ENCODE measurements around the gene PMS1. TPM values are rescaled to one million over a fixed set of nuclear protein-coding genes. Genes with fewer than 3 reads are reported as not detected.
"Not testable (repeated sequence)": the region's sequence is repeated elsewhere in the genome, so short reads cannot be mapped to it uniquely, and the experiment has no call there.

The PMS1 gene
- 27.5 TPM for total RNA-seq

GRCh38 chr2:189783927-189784867 is at the start of gene PMS1, which contains the start of gene ORMDL1:
PMS1 (plus strand) TSS chr2:189784450; CDS start chr2:189791810, 7,360 bp downstream.
ORMDL1 (minus strand) TSS chr2:189784339; CDS start chr2:189782595, 1,744 bp downstream.
- DNase-seq = peak; percentile 96

DNA sequence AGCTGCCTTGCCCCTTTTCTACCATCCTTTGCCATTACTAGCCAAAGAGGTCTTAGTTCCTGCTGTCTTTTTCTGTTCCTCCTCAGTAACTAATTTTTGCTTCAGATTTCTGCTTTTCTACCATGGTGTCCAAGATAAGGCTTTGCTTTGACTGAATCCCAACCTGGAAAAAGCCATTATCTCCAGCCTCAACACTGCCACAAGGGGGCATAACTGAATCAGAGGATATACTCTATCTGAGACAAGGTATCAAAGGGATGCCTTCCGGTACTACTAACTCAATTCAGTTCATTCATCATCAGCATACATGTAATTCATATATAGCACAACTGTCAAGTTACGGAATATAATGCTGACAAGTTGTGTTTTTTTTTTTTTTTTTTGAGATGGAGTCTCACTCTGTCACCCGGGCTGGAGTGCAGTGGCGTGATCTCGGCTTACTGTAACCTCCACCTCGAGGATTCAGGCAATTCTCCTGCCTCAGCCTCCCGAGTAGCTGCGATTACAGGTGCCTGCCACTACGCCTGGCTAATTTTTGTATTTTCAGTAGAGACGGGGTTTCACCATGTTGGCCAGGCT is 33.1 kb upstream of the PMS1 start:
- DNase-seq = no peak

DNA sequence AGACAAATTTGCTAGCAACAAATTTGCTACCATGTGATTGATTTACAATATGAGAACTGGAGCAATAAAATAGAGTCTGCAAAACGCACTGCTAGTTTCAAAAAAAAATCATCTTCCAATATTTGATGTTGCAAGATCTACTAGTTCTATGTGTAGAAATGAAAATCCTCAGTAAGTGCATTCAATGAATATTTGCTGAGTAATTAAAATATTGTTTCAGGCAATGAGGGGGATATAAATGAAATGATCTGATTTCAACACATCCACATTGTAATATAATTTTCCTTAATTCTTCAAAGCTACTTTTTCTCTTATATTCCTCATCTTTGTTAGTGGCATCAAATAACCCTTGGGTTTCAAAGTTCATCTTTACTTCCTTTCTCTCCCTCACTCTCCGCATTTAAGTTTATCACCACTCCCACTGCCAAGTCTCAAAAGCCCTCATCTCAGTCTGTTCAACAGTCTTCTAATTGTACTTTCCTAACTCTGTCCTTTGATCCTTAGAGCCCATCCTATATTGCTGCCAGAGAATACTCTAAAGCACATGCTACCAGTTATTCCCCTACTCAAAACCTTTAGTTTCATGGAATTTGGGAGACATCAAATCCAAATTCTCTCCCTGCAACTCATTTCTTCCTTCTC is 27.8 kb upstream of the PMS1 start:
- DNase-seq = no peak

DNA sequence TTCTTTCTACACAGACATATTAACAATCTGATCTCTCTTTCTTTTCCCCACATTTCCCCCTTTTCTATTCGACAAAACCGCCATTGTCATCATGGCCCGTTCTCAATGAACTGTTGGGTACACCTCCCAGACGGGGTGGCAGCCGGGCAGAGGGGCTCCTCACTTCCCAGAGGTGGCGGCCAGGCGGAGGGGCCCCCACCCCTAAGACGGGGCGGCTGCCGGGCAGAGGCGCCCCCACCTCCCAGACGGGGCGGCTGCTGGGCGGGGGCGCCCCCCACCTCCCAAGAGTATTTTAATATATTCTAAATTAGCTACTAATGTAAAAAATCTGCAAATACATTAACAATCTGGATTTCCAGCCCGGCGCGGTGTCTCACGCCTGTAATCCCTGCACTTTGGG is 24.1 kb upstream of the PMS1 start:
- DNase-seq = not testable (repeated sequence)

DNA sequence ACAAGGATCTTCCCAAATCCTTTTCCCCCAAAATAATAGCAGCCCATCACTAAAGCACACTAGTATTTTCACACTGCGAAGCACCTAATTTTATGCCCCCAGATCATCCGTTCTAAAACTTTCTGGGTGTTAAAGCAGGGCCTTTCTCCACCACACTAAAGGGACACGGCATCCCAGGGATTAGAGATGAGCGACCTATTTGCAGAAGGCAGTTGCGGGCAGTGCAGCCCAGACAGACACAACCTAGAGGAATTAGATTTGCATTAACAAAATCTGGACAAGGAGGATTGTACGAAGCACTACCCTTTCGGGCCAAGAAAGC is 22.1 kb upstream of the PMS1 start:
- DNase-seq = no peak

GRCh38 chr2:189762551-189763298 is 21.5 kb upstream of the PMS1 start, which contains the start of gene OSGEPL1:
OSGEPL1 (minus strand) TSS chr2:189762792; CDS start chr2:189761640, 1,152 bp downstream.
- DNase-seq = peak; percentile 90

DNA sequence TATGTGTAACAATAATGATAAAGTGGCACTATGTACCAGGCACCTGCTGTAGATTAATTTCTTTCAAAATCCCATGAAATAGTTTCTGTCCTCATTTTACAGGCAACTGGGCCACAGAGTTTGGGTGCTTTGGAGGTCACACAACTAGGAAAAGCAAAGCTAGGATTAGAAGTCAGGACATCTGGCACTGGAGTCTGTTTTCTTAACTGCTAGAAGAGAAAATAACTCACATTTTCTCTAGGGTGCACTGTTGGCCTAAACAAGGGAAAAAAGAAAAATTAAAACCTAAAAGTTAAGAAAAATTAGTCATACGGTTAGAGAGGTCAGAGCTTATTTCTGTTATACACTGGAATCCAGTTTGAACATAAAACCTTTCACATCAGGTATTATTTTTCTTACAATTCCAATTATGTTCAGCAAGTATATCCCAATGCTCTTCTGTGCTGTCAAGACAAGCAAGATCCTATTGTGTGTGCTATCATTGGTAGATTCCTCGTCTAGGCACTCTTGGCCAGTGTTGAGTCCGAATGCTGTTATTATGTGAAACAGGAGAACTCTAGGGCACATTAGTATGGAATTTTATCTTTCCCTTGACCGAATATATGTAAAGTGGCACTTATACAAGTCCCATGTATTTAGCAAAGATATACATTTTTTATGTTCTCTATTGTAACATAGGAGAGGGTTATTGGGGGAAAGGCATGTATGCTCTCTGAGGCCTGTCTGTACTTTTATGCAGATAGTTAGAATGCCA is 20.2 kb upstream of the PMS1 start:
- no peak for DNase-seq

- DNase-seq = no peak
These were observed 13.5 kb upstream of the PMS1 start for GRCh38 chr2:189770590-189771322.

- no peak for DNase-seq
These were observed 12.0 kb upstream of the PMS1 start for GRCh38 chr2:189772212-189772611.

GRCh38 chr2:189782221-189782671 is 2.0 kb upstream of the PMS1 start:
- no peak for DNase-seq

DNA sequence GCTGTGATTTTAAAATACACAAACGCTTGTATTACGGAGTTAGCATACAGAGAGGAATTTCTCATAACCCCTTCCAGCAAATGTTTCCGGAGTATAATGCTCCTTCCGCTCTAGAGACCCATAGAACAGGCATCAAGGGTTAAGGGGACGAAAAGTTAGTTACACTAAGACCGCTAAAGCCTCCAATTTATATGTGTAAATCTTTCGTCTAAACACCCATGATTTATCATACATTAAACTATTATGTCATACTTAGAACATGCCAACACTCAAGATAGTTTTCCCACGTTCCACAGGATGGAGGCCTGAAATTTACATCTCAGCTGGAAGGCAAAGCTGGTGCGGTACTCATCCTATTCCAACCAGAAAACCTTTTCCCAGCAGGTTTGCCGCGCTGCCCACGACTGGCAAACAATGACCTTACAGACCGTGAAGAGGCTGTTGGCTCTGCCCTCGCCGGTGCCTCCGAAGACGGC is 761 bp upstream of the PMS1 start:
- DNase-seq = peak; percentile 75

GRCh38 chr2:189791338-189792042 is 7.2 kb downstream of the PMS1 start:
- DNase-seq = no peak

GRCh38 chr2:189794310-189794709 is 10.1 kb downstream of the PMS1 start:
- no peak for DNase-seq

DNA sequence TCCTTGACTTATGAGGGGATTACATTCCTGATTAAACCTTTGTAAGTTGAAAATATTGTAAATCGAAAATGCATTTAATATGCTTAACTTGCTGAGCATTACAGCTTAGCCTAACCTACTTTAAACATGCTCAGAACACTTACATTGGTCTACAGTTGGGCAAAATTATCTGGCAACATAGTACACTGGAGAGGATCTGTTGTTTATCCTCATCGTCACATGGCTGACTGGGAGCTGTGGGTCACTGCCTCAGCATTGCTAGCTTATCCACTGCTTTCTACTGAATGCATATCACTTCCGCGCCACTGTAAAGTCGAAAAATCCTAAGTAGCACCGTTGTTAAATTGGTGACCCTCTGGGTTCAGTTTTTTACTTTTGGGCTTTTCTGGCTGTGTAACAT is 13.7 kb downstream of the PMS1 start:
- no peak for DNase-seq

GRCh38 chr2:189798312-189799029 is 14.2 kb downstream of the PMS1 start:
- no peak for DNase-seq

- no peak for DNase-seq
These were observed 14.7 kb downstream of the PMS1 start for GRCh38 chr2:189799030-189799331.

DNA sequence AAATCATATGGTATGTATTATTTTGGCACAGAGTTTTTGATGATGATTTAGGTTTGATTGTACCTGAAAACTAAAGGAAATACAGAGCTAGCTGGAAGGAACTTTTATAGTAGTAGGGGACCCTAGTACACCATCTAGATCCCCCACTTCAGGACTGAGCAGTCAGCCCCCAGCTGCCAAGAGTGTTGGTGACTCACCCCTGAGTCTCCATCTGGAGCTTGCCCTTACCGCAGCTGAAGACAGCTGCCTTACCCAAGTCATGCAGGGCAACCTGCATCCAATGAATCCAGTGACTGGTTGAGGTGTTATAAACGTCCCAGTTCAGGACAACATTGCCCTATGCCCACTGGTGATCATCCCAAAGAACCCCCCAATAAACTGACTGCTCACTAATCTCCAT is 15.3 kb downstream of the PMS1 start:
- no peak for DNase-seq

- no peak for DNase-seq
These were observed 18.2 kb downstream of the PMS1 start for GRCh38 chr2:189802396-189802912.

DNA sequence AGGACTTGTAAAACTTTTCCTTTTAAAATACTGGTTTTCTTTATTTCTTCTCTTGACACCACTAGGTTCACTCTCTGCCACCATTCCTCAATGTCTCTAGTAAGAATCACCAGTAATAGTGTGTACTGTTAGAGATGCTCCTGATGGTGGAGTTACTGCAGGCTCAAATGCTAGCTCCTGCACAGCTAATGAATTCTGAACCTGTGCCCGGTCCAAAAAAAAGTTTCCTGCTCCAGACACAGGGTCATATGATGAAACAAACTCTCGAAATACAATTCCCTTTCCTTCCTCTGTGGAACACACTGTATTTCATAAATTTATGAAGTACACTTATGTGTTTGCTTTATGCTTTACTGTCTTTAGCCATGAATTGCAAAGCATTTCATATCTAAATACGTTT is 19.2 kb downstream of the PMS1 start:
- DNase-seq = no peak
